Esophagus squamous epithelium (tissue), 5 donors: ENCODE results near the gene GXYLT2. TPM values are rescaled to one million over a fixed set of nuclear protein-coding genes. Genes with fewer than 3 reads are reported as not detected.

Experiments
- DNase-seq: peaks from one replicate; lab custom pipeline; 2025; lab: John Stamatoyannopoulos, UW
- H3K27ac ChIP-seq, 4 donors: fragments of 200-600 bp; sonication (generic); one replicate each; pipeline ENCODE4 v1.5.1; 2016 to 2019; ENCODE audit warnings: mild to moderate bottlenecking in 1 of 4
- H3K27me3 ChIP-seq, 4 donors: fragments of 200-600 bp; sonication (generic); 1 replicate in 3 of 4; 2 replicates in 1 of 4; pipeline versions ENCODE4 v1.5.1 to v1.6.0; 2017 to 2021; ENCODE audit warnings: antibody characterized with exemption in 1 of 4
- H3K36me3 ChIP-seq, 3 donors: fragments of 200-600 bp; sonication (generic); one replicate each; pipeline ENCODE4 v1.5.1; 2016 to 2019
- H3K4me1 ChIP-seq, 3 donors: fragments of 200-600 bp; sonication (generic); one replicate each; pipeline ENCODE4 v1.5.1; 2017 to 2019
- H3K4me3 ChIP-seq, 4 donors: fragments of 200-600 bp; sonication (generic); 1 replicate in 3 of 4; 2 replicates in 1 of 4; pipeline ENCODE4 v1.5.1; 2016 to 2019; ENCODE audit warnings: mild to moderate bottlenecking in 2 of 4, moderate library complexity in 1 of 4
- H3K9me3 ChIP-seq, 3 donors: fragments of 200-600 bp; sonication (generic); one replicate each; pipeline ENCODE4 v1.5.1; 2016 to 2019
- CTCF ChIP-seq, 6 experiments: fragments of 450-650 bp in 4 of 6; fragments of 200-600 bp in 2 of 6; sonication (generic) in 2 of 6; IDR thresholded peaks; one replicate each; pipeline ENCODE4 v1.5.1; 2016 to 2019; ENCODE audit warnings: antibody characterized with exemption in 6 of 6, mild to moderate bottlenecking in 4 of 6, moderate library complexity in 4 of 6
- POLR2A ChIP-seq, 4 donors: fragments of 450-650 bp; IDR thresholded peaks; one replicate each; pipeline ENCODE4 v1.6.1; 2017; ENCODE audit warnings: antibody characterized with exemption in 4 of 4, mild to moderate bottlenecking in 4 of 4, moderate library complexity in 3 of 4
- WGBS, 2 donors: methylation state at CpG; one replicate each; pipeline ENCODE4 v1.1.5; 2018; 5-methylcytosine and 5-hydroxymethylcytosine counted together
- intact Hi-C: fragments of 100-400 bp; cut with DNase I; formaldehyde crosslinking; loops from one replicate; pipeline ENCODE4 v1.15.0; 2022
- total RNA-seq, 4 donors: library from RNA; depleted of rRNA; stranded (reverse); fragments of >200 nt; gene quantifications; one replicate each; pipeline ENCODE4 v1.1.0, GENCODE V29; 2016
- donor health status: DM: yes; HTN: yes; CAD: no.

Gene GXYLT2
- total RNA-seq, 4 donors from 2014 or later: 2.0 to 18.1 (median 3.1) TPM; not detected in 1

GRCh38 chr3:72991522-72991921, 103.7 kb downstream of the GXYLT2 start:
- H3K4me3 ChIP-seq: no peak overlapping the region
- TF ChIP-seq POLR2A (IDR thresholded peaks at IDR 0.05): no peak
- intact Hi-C loops: no loop called here

GRCh38 chr3:72993391-72993790, 105.5 kb downstream of the GXYLT2 start:
- H3K4me3 ChIP-seq: no peak overlapping the region
- no peak overlapping the region for H3K27ac ChIP-seq
- intact Hi-C loops: no loop called here
- H3K27me3 ChIP-seq: no peaks in the 10 kb centered on the region
- WGBS, 2 donors: 79 to 96% methylated on average over 6 of the region's 6 CpGs
- no peak for DNase-seq
- no peaks in the 10 kb centered on the region for H3K9me3 ChIP-seq
- H3K4me1 ChIP-seq: peaks cover 3 to 18% (median 7%) of the 10 kb centered on the region in 3 donors
- TF ChIP-seq CTCF (IDR thresholded peaks at IDR 0.05) (peak in 1 of 6 experiments; percentile 9), POLR2A (IDR thresholded peaks at IDR 0.05) (no peak)
- H3K36me3 ChIP-seq: no peaks in the 10 kb centered on the region

More at GRCh38 chr3:72991522-72991921, 103.7 kb downstream of the GXYLT2 start:
- H3K27ac ChIP-seq: no peak overlapping the region
- no peak for DNase-seq
- 57 to 80% methylated on average over 2 of the region's 2 CpGs for WGBS, 2 donors
- peaks cover 0 to 6% (median 4%) of the 10 kb centered on the region in 3 donors for H3K4me1 ChIP-seq
- H3K9me3 ChIP-seq: no peaks in the 10 kb centered on the region
- no peaks in the 10 kb centered on the region for H3K36me3 ChIP-seq
- H3K27me3 ChIP-seq: no peaks in the 10 kb centered on the region

GRCh38 chr3:72995337-72995736, 107.5 kb downstream of the GXYLT2 start:
- no peak for TF ChIP-seq CTCF (IDR thresholded peaks at IDR 0.05)
- no peak for TF ChIP-seq POLR2A (IDR thresholded peaks at IDR 0.05)
- no peak overlapping the region for H3K27ac ChIP-seq
- H3K4me3 ChIP-seq: no peak overlapping the region
- intact Hi-C loops: no loop called here
- no peak for DNase-seq
- H3K9me3 ChIP-seq: no peaks in the 10 kb centered on the region
- peaks cover 0 to 17% (median 0%) of the 10 kb centered on the region in 3 donors for H3K36me3 ChIP-seq
- WGBS, 2 donors: 77 to 86% methylated on average over 9 to 10 of the region's 10 CpGs
- H3K27me3 ChIP-seq: no peaks in the 10 kb centered on the region
- H3K4me1 ChIP-seq: peaks cover 16 to 37% (median 17%) of the 10 kb centered on the region in 3 donors

GRCh38 chr3:72996121-72996472, 108.3 kb downstream of the GXYLT2 start:
- H3K4me1 ChIP-seq: peaks cover 16 to 45% (median 21%) of the 10 kb centered on the region in 3 donors
- no peak for TF ChIP-seq CTCF (IDR thresholded peaks at IDR 0.05)
- TF ChIP-seq POLR2A (IDR thresholded peaks at IDR 0.05): no peak
- H3K27me3 ChIP-seq: no peaks in the 10 kb centered on the region
- intact Hi-C loops: no loop called here
- H3K36me3 ChIP-seq: peaks cover 0 to 23% (median 0%) of the 10 kb centered on the region in 3 donors
- peak overlapping the region; percentile 97 to 99 (median 99) for H3K27ac ChIP-seq
- no peak for DNase-seq
- H3K9me3 ChIP-seq: no peaks in the 10 kb centered on the region
- H3K4me3 ChIP-seq: peak overlapping the region; percentile 83 to 96 (median 94)
- 82 to 83% methylated on average over 14 to 18 of the region's 20 CpGs for WGBS, 2 donors

- Histone ChIP-seq H3K9me3 (no peaks in the 10 kb centered on the region), H3K4me3 (peak within 1 kb of the TSS; percentile 83 to 96 (median 94)), H3K27ac (peak within 1 kb of the TSS; percentile 97 to 99 (median 99)), H3K36me3 (peaks cover 0 to 29% (median 0%) of the 10 kb centered on the region in 3 donors), H3K27me3 (no peaks in the 10 kb centered on the region), H3K4me1 (peaks cover 16 to 51% (median 21%) of the 10 kb centered on the region in 3 donors)
- WGBS, 2 donors: no CpG with 5 or more reads among the region's 75 CpGs
- peak; percentile 38 for DNase-seq
- intact Hi-C loops: no loop called here
- TF ChIP-seq POLR2A (IDR thresholded peaks at IDR 0.05) (peak in 3 of 4 donors; percentile 63 to 94 (median 69)), CTCF (IDR thresholded peaks at IDR 0.05) (peak in 2 of 6 experiments; percentile 6 to 14)
Measured at GRCh38 chr3:72996473-72997333, 108.9 kb downstream of the GXYLT2 start, which contains the start of gene PPP4R2. Gene PPP4R2, plus strand, starts transcription at chr3:72996811. Its CDS starts 227 bp downstream, at chr3:72997038.
